ENCODE data around the gene H2BW1.
"Not testable (repeated sequence)": the region's sequence is repeated elsewhere in the genome, so short reads cannot be mapped to it uniquely, and the experiment has no call there.

Gene H2BW1, protein sequence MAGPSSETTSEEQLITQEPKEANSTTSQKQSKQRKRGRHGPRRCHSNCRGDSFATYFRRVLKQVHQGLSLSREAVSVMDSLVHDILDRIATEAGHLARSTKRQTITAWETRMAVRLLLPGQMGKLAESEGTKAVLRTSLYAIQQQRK

GRCh38 chrX:104013606-104014005 is at the start of gene H2BW1:
H2BW1 (minus strand) TSS chrX:104013708; CDS start chrX:104013576, 132 bp downstream.
- no peak for DNase-seq

GRCh38 chrX:104062636-104063035 is 49.1 kb upstream of the H2BW1 start:
- not testable (repeated sequence) for DNase-seq

DNA sequence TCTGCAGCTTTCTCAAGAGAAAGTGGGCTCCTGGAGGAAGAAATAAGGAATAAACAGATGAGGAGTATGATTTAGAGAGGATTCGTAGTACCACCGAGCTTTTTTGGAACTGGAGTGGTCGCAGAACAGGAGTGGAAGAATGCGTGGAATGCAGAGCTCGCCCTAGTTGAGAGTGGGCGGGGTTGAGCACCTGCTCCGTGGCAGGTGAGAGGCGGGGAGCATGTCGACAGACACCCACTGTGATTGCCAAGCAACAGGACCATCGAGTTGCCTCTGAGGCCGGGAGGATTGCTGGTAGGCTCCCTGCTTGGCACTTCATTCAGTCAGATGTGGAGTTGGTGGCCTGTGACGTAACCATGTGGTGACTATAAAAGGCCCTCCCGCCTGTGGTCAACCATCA is 41.4 kb upstream of the H2BW1 start:
- not testable (repeated sequence) for DNase-seq

GRCh38 chrX:104047171-104047570 is 33.7 kb upstream of the H2BW1 start:
- DNase-seq = no peak

DNA sequence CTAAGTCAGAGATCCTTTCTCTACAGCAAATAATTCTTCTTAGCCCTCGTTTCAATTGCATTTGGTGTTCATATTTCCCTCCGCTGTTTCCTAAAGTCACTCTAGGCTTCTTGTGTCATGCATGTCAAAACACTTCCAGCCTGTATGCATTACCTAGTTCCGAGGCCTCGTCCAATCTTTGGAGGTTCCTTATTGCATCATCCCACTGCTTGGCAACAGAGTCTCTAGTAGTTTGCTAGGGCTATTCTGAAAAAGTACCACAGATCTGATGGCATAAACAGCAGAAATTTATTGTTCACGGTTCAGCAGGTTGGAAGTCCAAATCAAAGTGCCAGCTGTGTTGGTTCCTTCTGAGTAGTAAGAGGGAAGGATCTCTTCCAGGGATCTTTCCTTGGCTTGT is 32.1 kb upstream of the H2BW1 start:
- no peak for DNase-seq

DNA sequence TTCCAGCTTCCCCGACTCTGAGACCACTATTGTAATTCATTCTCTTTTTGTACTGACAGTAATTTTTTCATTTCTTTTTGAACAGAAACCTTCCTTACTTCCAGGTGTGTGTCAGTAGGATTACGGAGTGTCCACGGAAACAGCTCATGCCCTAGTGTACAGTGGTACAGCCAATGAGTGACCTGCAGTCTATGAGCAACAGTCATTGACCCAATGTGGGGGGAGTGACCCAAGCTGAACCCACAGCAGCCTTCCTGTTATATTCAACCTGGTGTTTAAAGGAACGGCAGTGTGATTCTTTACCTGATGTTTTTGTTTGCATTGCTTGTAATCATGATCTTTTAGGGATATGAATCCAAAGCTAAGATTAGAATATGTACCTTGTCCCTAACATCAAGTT is 27.5 kb upstream of the H2BW1 start:
- DNase-seq = no peak

DNA sequence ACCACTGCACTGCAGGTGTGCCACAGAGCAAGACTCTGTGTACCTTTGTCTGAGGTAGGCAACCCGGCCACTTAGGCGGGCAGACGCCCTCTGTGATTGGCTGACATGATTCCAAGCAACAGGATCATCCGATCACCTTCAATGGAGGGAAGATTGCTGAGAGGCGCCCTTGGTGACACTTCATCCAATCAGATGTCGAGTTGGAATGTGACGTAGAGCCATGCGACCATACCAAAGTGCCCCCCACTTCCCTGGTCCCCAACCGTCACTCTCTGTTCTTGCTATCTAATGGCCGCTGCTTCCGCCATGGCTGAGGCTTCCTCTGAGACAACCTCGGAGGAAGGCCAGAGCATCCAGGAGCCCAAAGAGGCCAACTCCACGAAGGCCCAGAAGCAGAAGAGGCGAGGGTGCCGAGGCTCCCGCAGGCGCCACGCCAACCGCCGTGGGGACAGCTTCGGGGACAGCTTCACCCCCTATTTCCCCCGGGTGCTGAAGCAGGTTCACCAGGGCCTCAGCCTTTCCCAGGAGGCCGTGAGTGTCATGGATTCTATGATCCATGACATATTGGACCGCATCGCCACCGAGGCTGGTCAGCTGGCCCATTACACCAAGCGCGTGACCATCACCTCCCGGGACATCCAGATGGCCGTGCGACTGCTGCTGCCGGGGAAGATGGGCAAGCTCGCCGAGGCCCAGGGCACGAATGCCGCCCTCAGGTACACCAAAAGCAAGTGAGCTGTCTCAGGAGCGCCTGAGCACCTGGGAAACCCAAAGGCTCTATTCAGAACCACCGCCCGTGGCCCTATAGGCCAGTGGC is 26.4 kb upstream of the H2BW1 start, which contains the start of gene H2BW2:
TSS of gene H2BW2 (plus strand) at position 268 of the 817 bp plus-strand sequence. CDS start at position 307, 39 bp downstream.
- DNase-seq = no peak

GRCh38 chrX:104018126-104018525 is 4.6 kb upstream of the H2BW1 start:
- DNase-seq = no peak

DNA sequence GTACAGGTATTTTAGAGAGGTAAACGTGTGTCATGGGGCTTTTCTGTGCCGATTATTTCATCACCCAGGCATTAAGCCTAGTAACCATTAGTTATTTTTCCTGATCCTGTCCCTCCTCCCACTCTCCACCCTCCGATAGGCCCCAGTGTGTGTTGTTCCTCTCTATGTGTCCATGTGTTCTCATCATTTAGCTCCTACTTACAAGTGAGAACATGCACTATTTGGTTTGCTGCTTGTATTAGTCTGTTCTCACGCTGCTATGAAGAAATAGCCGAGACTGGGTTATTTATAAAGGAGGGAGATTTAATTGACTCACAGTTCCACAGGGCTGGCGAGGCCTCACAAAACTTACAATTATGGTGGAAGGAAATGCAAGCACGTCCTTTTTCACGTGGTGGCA is 2.1 kb upstream of the H2BW1 start:
- not testable (repeated sequence) for DNase-seq

DNA sequence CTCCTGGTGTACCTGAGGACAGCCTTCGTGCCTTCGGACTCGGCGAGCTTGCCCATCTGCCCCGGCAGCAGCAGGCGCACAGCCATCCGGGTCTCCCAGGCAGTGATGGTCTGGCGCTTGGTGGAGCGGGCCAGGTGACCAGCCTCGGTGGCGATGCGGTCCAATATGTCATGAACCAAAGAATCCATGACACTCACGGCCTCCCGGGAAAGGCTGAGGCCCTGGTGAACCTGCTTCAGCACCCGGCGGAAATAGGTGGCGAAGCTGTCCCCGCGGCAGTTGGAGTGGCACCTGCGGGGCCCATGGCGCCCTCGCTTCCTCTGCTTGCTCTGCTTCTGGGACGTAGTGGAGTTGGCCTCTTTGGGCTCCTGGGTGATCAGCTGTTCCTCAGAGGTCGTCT is 350 bp downstream of the H2BW1 start:
- no peak for DNase-seq

DNA sequence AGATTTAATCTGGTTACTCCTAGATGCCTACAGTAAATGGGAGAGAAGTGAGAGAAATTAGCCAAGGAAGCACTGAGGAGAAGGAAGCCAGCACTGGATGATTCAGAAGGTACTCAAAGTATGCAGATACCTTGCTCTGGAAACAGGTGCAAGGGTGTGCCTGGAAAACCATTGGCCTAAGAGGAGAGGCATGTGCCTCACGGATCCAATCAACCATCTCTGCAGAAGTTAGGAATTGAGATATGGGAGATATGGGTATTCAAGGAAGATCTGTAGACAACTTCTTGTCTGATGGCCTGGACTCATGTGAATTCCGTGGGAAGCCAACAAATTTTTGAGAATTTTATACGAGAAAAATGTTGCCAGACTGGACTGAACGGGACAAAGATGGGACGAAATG is 4.7 kb downstream of the H2BW1 start:
- DNase-seq = no peak

- DNase-seq = no peak
Measured at GRCh38 chrX:103999234-103999633, 14.3 kb downstream of the H2BW1 start.

- not testable (repeated sequence) for DNase-seq
Measured at GRCh38 chrX:103983508-103983907, 30.0 kb downstream of the H2BW1 start.

GRCh38 chrX:103962411-103963278 is 50.9 kb downstream of the H2BW1 start, which contains the start of gene TMSB15B:
TMSB15B (plus strand) TSS chrX:103962627.
- not testable (repeated sequence) for DNase-seq

Measured in stimulated activated CD8-positive, alpha-beta memory T cell treated with anti-CD3 and anti-CD28 coated beads, Interleukin-4, amount 100 ng/mL, for 48 hours (primary cell).